ENCODE data around the gene PEAK3. TPM values are rescaled to one million over a fixed set of nuclear protein-coding genes. Genes with fewer than 3 reads are reported as not detected.

The PEAK3 gene
- total RNA-seq, 1 donor: under 0.01 TPM

DNA sequence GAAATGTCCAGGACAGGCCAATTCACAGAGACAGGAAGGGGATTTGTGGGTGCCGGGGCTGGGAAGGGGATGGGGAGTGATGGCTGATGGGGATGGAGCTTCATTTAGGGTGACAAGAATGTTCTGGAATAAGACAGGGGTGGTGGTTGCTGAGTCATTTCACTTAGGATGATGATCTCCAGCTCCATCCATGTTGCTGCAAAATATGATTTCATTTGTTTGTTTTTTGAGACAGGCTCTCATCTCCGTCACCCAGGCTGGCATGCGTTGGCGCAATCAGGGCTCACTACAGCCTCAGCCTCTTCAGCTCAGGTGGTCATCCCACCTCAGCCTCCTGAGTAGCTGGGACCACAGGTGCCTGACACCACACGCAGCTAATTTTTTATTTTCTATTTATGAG is 22.6 kb downstream of the PEAK3 start:
- H3K4me3 ChIP-seq (ENCODE audit: low read depth, low read length): no peak overlapping the region
- no peak for DNase-seq (ENCODE audit: low read depth)
- TF ChIP-seq, protein P1, sequence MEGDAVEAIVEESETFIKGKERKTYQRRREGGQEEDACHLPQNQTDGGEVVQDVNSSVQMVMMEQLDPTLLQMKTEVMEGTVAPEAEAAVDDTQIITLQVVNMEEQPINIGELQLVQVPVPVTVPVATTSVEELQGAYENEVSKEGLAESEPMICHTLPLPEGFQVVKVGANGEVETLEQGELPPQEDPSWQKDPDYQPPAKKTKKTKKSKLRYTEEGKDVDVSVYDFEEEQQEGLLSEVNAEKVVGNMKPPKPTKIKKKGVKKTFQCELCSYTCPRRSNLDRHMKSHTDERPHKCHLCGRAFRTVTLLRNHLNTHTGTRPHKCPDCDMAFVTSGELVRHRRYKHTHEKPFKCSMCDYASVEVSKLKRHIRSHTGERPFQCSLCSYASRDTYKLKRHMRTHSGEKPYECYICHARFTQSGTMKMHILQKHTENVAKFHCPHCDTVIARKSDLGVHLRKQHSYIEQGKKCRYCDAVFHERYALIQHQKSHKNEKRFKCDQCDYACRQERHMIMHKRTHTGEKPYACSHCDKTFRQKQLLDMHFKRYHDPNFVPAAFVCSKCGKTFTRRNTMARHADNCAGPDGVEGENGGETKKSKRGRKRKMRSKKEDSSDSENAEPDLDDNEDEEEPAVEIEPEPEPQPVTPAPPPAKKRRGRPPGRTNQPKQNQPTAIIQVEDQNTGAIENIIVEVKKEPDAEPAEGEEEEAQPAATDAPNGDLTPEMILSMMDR (IDR thresholded peaks at IDR 0.05; ENCODE audit: insufficient read depth, low read depth, low read length): no peak

GRCh38 chr19:2255982-2256685 is 25.8 kb downstream of the PEAK3 start, which contains the start of gene JSRP1:
Gene JSRP1 (minus strand): TSS chr19:2256417. CDS start chr19:2255314, 1,103 bp downstream.
- DNase-seq (ENCODE audit: low read depth): no peak
- TF ChIP-seq, protein P1 (IDR thresholded peaks at IDR 0.05; ENCODE audit: insufficient read depth, low read depth, low read length): no peak
- no peak within 1 kb of the TSS for H3K4me3 ChIP-seq (ENCODE audit: low read depth, low read length)

DNA sequence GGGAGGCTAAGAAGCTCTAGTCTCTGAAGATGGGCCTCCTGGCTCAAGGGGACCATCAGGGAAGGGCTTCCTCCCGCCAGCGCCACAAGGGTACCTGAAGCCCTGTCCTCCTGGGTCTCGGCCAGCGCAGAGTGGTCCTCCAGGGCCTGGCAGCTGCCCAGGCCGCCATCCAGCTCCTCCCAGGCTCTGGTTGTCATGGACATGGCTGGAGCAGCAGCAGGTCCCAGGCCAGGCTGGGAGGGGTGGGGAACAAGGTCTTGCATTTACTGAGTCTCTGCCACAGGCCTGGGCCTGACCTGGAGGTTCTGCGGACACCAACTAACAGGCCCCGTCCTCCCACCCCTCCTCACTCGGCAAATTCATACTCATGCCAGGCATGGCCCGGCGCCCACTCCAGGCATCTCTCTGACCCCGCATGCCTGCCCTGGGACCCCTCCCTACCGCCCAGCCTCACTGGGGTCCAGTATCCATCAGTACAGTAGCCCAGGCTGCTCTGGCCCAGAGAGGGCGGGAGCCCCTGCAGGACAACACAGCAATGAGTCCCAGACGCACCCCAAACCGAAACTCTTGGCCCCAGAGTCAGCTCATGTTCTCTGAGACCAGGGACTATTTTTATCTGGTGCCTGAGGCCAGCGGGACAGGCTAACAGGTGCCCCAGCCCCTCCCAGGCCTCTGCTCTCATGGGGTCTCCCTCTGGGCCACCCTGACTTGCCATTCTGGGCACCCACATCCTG is 26.7 kb downstream of the PEAK3 start:
- no peak for DNase-seq (ENCODE audit: low read depth)
- H3K4me3 ChIP-seq (ENCODE audit: low read depth, low read length): no peak overlapping the region
- TF ChIP-seq, protein P1 (IDR thresholded peaks at IDR 0.05; ENCODE audit: insufficient read depth, low read depth, low read length): no peak

- H3K4me3 ChIP-seq (ENCODE audit: low read depth, low read length): no peak overlapping the region
- DNase-seq (ENCODE audit: low read depth): no peak
- TF ChIP-seq, protein P1 (IDR thresholded peaks at IDR 0.05; ENCODE audit: insufficient read depth, low read depth, low read length): peak; percentile 43
Measured at GRCh38 chr19:2254064-2254872, 27.7 kb downstream of the PEAK3 start.

- DNase-seq (ENCODE audit: low read depth): no peak
- no peak overlapping the region for H3K4me3 ChIP-seq (ENCODE audit: low read depth, low read length)
- TF ChIP-seq, protein P1 (IDR thresholded peaks at IDR 0.05; ENCODE audit: insufficient read depth, low read depth, low read length): peak; percentile 32
Measured at GRCh38 chr19:2253106-2254063, 28.6 kb downstream of the PEAK3 start.

GRCh38 chr19:2252797-2253105 is 29.2 kb downstream of the PEAK3 start:
- TF ChIP-seq, protein P1 (IDR thresholded peaks at IDR 0.05; ENCODE audit: insufficient read depth, low read depth, low read length): no peak
- DNase-seq (ENCODE audit: low read depth): no peak
- no peak overlapping the region for H3K4me3 ChIP-seq (ENCODE audit: low read depth, low read length)
